Heart right ventricle (tissue), 16 donors: ENCODE measurements around the gene TRIM37. TPM values are rescaled to one million over a fixed set of nuclear protein-coding genes. Genes with fewer than 3 reads are reported as not detected.

ENCODE experiments used
- ATAC-seq, 8 donors: fragments of 200-7000 bp; cut with Tn5 transposase; one replicate each; pipeline ENCODE4 v1.9.1; 2020; ENCODE audit warnings: mild to moderate bottlenecking in 8 of 8, moderate library complexity in 8 of 8, moderate number of reproducible peaks in 1 of 8
- DNase-seq, 2 donors: peaks; one replicate each; pipeline ENCODE4 v3.0.0-alpha.2; 2020
- H3K27ac ChIP-seq, 10 donors: fragments of 200-600 bp; sonication (generic) in 2 of 10; one replicate each; pipeline versions ENCODE4 v1.5.0 to v1.8.0; 2020 to 2022; ENCODE audit warnings: mild to moderate bottlenecking in 3 of 10
- H3K27me3 ChIP-seq, 7 donors: fragments of 200-600 bp; one replicate each; pipeline ENCODE4 v1.8.0; 2021 to 2022; ENCODE audit warnings: mild to moderate bottlenecking in 2 of 7
- H3K36me3 ChIP-seq, 9 donors: fragments of 200-600 bp; sonication (generic) in 1 of 9; one replicate each; pipeline versions ENCODE4 v1.5.0 to v1.8.0; 2020 to 2022; ENCODE audit warnings: mild to moderate bottlenecking in 2 of 9
- H3K4me1 ChIP-seq, 9 donors: fragments of 200-600 bp; sonication (generic) in 1 of 9; one replicate each; pipeline versions ENCODE4 v1.5.0 to v1.8.0; 2020 to 2022; ENCODE audit warnings: mild to moderate bottlenecking in 4 of 9
- H3K4me3 ChIP-seq, 10 donors: fragments of 200-600 bp; sonication (generic) in 2 of 10; one replicate each; pipeline versions ENCODE4 v1.5.0 to v1.8.0; 2020 to 2022; ENCODE audit warnings: mild to moderate bottlenecking in 7 of 10, moderate library complexity in 2 of 10
- H3K9me3 ChIP-seq, 11 donors: fragments of 200-600 bp in 10 of 11; sonication (generic) in 2 of 11; one replicate each; pipeline versions ENCODE4 v1.5.0 to v1.8.0; 2013 to 2022; ENCODE audit warnings: mild to moderate bottlenecking in 2 of 11, control low read depth in 1 of 11, moderate library complexity in 1 of 11
- WGBS, 2 donors: extraction: QIAGEN DNeasy Blood & Tissue Kit; methylation state at CpG; one replicate each; pipeline ENCODE4 v1.1.7; 2013; ENCODE audit warnings: inconsistent platforms in 1 of 2; 5-methylcytosine and 5-hydroxymethylcytosine counted together
- intact Hi-C, 10 donors: fragments of 100-400 bp; cut with DNase I; formaldehyde crosslinking; loops; one replicate each; pipeline versions ENCODE4 v1.11.1 to v1.14.2; 2022
- polyA plus RNA-seq, 2 donors: library from polyadenylated mRNA; stranded (reverse); fragments of 200-250 nt; gene quantifications; one replicate each; pipeline ENCODE4 v1.2.3, GENCODE V29; 2013
- total RNA-seq, 10 donors: library from RNA; stranded (reverse); fragmentation: NEBNext Ultra II Directional in 3 of 10; extraction: Animal tissue kit (Norgen Biotek cat#: 25700) in 3 of 10; gene quantifications; one replicate each; pipeline versions ENCODE4 v1.2.1 to v1.2.4, GENCODE V29; 2021 to 2023
- TF ChIP-seq, protein P1 (sequence below), 9 donors: fragments of 200-600 bp; sonication (generic) in 2 of 9; IDR thresholded peaks; one replicate each; pipeline versions ENCODE4 v1.5.0 to v1.8.0; 2021 to 2022; ENCODE audit warnings: antibody characterized with exemption in 9 of 9, mild to moderate bottlenecking in 5 of 9, moderate library complexity in 1 of 9
- donor health status: Arrhythmogenic right ventricular cardiomyopathy.
- donor health status: ischemic (EF 13 %, LVEDD 7.1; RV severe dilation, severe dysfunction).
- donor health status: healthy with polysubstance abuse.
- donor health status: DM: no; HTN: yes; CAD: no.
- donor health status: DM: no; HTN: no; CAD: no.
- donor health status: ischemic (EF 25% LVEDD 6.9; RV normal size, moderate dysfunction).
- donor health status: ischemic (EF 25% LVEDD 5.7; RV mildly dilated, moderate dysfunction).
- donor health status: healthy.
- donor health status: DM: yes; HTN: yes; CAD: no.
- donor health status: Ischemic cardiomyopathy.
- donor health status: ischemic (EF 35%, LVEDD 5.7; RV mildly dilated, moderate dysfunction).
- donor health status: nonischemic (EF 11% LVEDD 7.7; RV severe dilation, severe dysfunction).
- donor health status: DM: yes; HTN: yes; CAD: no.
- donor health status: PGD.
- donor health status: ischemic (EF 29% LVEDD 5.4; RV normal size, mild dysfunction).
- donor health status: nonischemic (EF 23%, LVEDD 6.1; RV moderate dilation, normal function).

Gene TRIM37
- total and polyA plus RNA-seq, 12 donors: 5.9 to 22.2 (median 17.5) TPM

- Histone ChIP-seq H3K4me3 (no peak overlapping the region), H3K27ac (no peak overlapping the region), H3K36me3 (peaks cover 0 to 60% (median 7%) of the 10 kb centered on the region in 9 donors), H3K9me3 (no peaks in the 10 kb centered on the region), H3K4me1 (peaks cover 0 to 40% (median 0%) of the 10 kb centered on the region in 9 donors), H3K27me3 (no peaks in the 10 kb centered on the region)
- whole genome bisulfite sequencing, 2 donors: 98 to 100% methylated on average over 1 of the region's 1 CpG
- intact Hi-C loops: loop anchor here in 7 of 10 donors (5.0 to 10.0 kb wide), 8 partner anchors 285 to 753 kb away; partner anchors contain the start of gene MTMR4 (in 1 of the 7)
- TF ChIP-seq, protein P1, sequence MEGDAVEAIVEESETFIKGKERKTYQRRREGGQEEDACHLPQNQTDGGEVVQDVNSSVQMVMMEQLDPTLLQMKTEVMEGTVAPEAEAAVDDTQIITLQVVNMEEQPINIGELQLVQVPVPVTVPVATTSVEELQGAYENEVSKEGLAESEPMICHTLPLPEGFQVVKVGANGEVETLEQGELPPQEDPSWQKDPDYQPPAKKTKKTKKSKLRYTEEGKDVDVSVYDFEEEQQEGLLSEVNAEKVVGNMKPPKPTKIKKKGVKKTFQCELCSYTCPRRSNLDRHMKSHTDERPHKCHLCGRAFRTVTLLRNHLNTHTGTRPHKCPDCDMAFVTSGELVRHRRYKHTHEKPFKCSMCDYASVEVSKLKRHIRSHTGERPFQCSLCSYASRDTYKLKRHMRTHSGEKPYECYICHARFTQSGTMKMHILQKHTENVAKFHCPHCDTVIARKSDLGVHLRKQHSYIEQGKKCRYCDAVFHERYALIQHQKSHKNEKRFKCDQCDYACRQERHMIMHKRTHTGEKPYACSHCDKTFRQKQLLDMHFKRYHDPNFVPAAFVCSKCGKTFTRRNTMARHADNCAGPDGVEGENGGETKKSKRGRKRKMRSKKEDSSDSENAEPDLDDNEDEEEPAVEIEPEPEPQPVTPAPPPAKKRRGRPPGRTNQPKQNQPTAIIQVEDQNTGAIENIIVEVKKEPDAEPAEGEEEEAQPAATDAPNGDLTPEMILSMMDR (IDR thresholded peaks at IDR 0.05): no peak
- no peak for DNase-seq
- ATAC-seq: no peak
Observed at GRCh38 chr17:59000022-59000421, 106.7 kb downstream of the TRIM37 start.

- Histone ChIP-seq H3K4me1 (peaks cover 0 to 36% (median 0%) of the 10 kb centered on the region in 9 donors), H3K27me3 (no peaks in the 10 kb centered on the region), H3K4me3 (no peak overlapping the region), H3K27ac (no peak overlapping the region), H3K36me3 (peaks cover 0 to 60% (median 7%) of the 10 kb centered on the region in 9 donors), H3K9me3 (no peaks in the 10 kb centered on the region)
- TF ChIP-seq, protein P1 (IDR thresholded peaks at IDR 0.05): no peak
- ATAC-seq (no peak), DNase-seq (no peak)
- WGBS, 2 donors: 95 to 100% methylated on average over 1 of the region's 1 CpG
- intact Hi-C loops: loop anchor here in 1 of 10 donors (5.0 kb wide), 1 partner anchor 422 kb away; no protein-coding TSS in a partner anchor
Observed at GRCh38 chr17:58999500-58999899, 107.2 kb downstream of the TRIM37 start.

- 89 to 91% methylated on average over 4 of the region's 4 CpGs for WGBS, 2 donors
- TF ChIP-seq, protein P1 (IDR thresholded peaks at IDR 0.05): no peak
- peaks cover 0 to 33% (median 0%) of the 10 kb centered on the region in 9 donors for H3K4me1 ChIP-seq
- ATAC-seq (no peak), DNase-seq (no peak)
- no peak overlapping the region for H3K27ac ChIP-seq
- intact Hi-C loops: loop anchor here in 1 of 10 donors (5.0 kb wide), 1 partner anchor 422 kb away; no protein-coding TSS in a partner anchor
- H3K27me3 ChIP-seq: no peaks in the 10 kb centered on the region
- peaks cover 0 to 60% (median 7%) of the 10 kb centered on the region in 9 donors for H3K36me3 ChIP-seq
- no peak overlapping the region for H3K4me3 ChIP-seq
- no peaks in the 10 kb centered on the region for H3K9me3 ChIP-seq
Observed at GRCh38 chr17:58998871-58999270, 107.8 kb downstream of the TRIM37 start.

- H3K36me3 ChIP-seq: peaks cover 0 to 63% (median 7%) of the 10 kb centered on the region in 9 donors
- intact Hi-C loops: loop anchor here in 2 of 10 donors (2.0 to 5.0 kb wide), 2 partner anchors 287 to 421 kb away; no protein-coding TSS in a partner anchor
- no peak for DNase-seq
- H3K27ac ChIP-seq: peak overlapping the region in 2 of 10 donors; percentile 1 to 63
- H3K4me1 ChIP-seq: peaks cover 0 to 33% (median 0%) of the 10 kb centered on the region in 9 donors
- no peaks in the 10 kb centered on the region for H3K27me3 ChIP-seq
- H3K9me3 ChIP-seq: no peaks in the 10 kb centered on the region
- 87% methylated on average over 7 of the region's 7 CpGs for WGBS, 2 donors
- TF ChIP-seq, protein P1 (IDR thresholded peaks at IDR 0.05): no peak
- no peak for ATAC-seq
- no peak overlapping the region for H3K4me3 ChIP-seq
Observed at GRCh38 chr17:58997756-58998553, 108.7 kb downstream of the TRIM37 start.
